HG02623 (cell line): ENCODE data around the gene MYH3.

Experiments used
- ATAC-seq: cut with Tn5 transposase; IDR thresholded peaks from one replicate; pipeline ENCODE4 v1.9.1; 2021; ENCODE audit warnings: moderate library complexity; ENCODE audit not compliant: unreplicated experiment

The MYH3 gene

GRCh38 chr17:10649602-10650001, 7.5 kb downstream of the MYH3 start:
- no peak for ATAC-seq

- ATAC-seq, result no peak
These were observed 8.2 kb downstream of the MYH3 start for GRCh38 chr17:10648956-10649355.

- ATAC-seq, result no peak
These were observed 8.7 kb downstream of the MYH3 start for GRCh38 chr17:10648381-10648780.

- ATAC-seq, result peak; percentile 50
These were observed 10.6 kb downstream of the MYH3 start for GRCh38 chr17:10646392-10646990.

GRCh38 chr17:10640475-10640874, 16.6 kb downstream of the MYH3 start:
- no peak for ATAC-seq

- no peak for ATAC-seq
These were observed 19.0 kb downstream of the MYH3 start for GRCh38 chr17:10638151-10638550.

- ATAC-seq, result no peak
These were observed 21.8 kb downstream of the MYH3 start for GRCh38 chr17:10635290-10635689.

- ATAC-seq, result peak; percentile 95
These were observed 23.2 kb downstream of the MYH3 start for GRCh38 chr17:10633738-10634379.

- ATAC-seq, result no peak
These were observed 25.4 kb downstream of the MYH3 start for GRCh38 chr17:10631701-10632100.

GRCh38 chr17:10631048-10631700, 25.9 kb downstream of the MYH3 start:
- no peak for ATAC-seq

- no peak for ATAC-seq
These were observed 27.4 kb downstream of the MYH3 start for GRCh38 chr17:10629706-10630105.

- ATAC-seq, result no peak
These were observed 28.4 kb downstream of the MYH3 start for GRCh38 chr17:10628756-10629155.

- no peak for ATAC-seq
These were observed 30.7 kb downstream of the MYH3 start for GRCh38 chr17:10626390-10626789.

- ATAC-seq, result no peak
These were observed 32.1 kb downstream of the MYH3 start for GRCh38 chr17:10624969-10625368.

GRCh38 chr17:10623737-10624338, 33.3 kb downstream of the MYH3 start:
- no peak for ATAC-seq

GRCh38 chr17:10622617-10623485, 34.3 kb downstream of the MYH3 start:
- ATAC-seq, result no peak

GRCh38 chr17:10621397-10621796, 35.7 kb downstream of the MYH3 start:
- ATAC-seq, result no peak

GRCh38 chr17:10620823-10621222, 36.3 kb downstream of the MYH3 start:
- ATAC-seq, result no peak

- ATAC-seq, result peak; percentile 75
These were observed 38.9 kb downstream of the MYH3 start for GRCh38 chr17:10618202-10618635.

- ATAC-seq, result no peak
These were observed 40.0 kb downstream of the MYH3 start for GRCh38 chr17:10617120-10617505.

- ATAC-seq, result no peak
These were observed 40.5 kb downstream of the MYH3 start for GRCh38 chr17:10616502-10617119.
